Measurements from ENCODE around the gene RPL39L.
"Not testable (repeated sequence)": the region's sequence is repeated elsewhere in the genome, so short reads cannot be mapped to it uniquely, and the experiment has no call there.

The RPL39L gene

DNA sequence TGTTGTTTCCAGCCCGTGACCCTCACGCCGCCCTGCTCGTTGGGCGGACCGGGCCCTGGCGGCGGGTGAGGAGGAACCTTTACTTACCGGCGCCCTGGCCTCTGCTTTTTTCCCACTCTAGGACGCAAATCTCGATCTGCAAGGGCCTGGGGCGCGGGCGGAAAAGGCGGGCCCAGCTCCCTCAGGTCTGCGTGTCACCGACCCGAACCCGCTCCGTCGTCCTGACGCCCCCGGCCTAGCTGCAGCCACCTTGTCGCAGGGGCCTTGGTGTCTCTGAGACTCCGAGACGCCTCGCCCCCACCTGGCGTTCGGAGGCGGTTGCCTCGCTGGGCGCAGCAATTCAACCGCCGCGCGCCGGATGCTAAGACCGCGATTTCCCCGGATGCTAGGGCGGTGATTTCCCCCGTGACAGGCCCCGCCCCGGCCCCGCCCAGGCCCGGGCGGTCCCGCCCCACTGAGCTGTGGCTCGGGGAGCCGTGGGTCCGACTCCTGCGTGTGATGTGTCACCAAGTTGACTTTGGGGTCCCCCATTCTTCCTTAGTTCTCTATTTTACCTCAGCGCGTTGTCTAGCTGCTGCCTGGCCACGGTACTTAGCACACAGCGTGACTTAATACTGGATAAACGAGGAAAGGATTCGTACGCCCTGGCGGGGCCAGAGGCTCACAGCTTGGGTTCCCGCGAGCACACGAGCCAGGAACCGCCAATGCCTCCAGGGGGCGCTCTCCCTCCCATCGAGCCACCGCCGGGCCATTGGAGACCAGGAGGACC is at the start of gene RPL39L:
TSS of gene RPL39L (minus strand) at position 371 of the 769 bp plus-strand sequence. CDS start 18,196 bp downstream, outside the sequence.
- peak; percentile 95 for DNase-seq

DNA sequence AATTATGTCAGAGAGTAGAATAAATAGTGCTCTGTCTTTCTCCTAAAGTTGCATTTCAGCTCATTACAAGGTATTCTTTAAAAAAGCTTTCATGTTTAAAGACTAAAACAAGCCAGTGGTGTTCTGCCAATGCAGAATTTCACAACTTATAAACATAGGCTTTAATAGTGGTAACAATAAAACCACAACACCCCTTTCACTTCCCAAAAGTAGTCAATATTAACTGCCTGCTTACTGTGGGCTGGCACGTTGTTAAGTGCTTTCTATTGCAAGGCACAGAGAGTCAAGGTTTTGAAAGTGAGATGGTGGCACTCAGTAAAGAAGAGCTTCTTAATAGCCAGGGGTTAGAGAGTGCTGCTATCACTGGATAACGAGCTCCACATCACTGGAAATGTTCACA is 49.6 kb upstream of the RPL39L start:
- no peak for DNase-seq

DNA sequence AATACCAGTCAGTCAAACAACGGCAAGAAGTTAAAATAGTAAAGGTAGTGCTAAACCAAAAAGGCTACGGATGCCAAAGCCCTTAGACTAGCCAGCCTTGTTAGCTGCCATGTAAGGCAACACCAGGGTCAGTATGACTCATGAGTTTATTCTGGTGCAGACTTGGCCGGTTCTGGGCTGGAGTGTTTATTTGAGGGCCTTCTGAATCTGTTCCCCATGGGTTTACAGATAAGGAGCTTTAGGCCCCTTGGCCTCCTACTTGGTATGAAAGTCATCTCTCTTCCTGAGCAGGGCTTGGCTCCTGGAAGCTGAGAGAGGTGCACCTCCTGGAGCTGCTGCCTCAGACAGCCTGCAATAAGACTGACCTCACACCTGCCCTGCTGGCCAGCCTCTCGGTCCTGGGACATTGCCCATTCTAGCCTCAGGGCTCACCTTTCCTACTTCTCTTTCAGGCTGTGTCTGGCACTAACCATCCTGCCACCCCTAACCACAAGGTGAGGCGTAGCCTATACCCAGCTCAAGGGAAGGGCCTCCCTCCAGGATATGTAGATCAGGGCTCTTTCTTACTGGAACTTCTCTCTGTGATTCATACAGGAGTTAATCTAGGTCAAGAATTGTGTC is 47.6 kb upstream of the RPL39L start:
- no peak for DNase-seq

DNA sequence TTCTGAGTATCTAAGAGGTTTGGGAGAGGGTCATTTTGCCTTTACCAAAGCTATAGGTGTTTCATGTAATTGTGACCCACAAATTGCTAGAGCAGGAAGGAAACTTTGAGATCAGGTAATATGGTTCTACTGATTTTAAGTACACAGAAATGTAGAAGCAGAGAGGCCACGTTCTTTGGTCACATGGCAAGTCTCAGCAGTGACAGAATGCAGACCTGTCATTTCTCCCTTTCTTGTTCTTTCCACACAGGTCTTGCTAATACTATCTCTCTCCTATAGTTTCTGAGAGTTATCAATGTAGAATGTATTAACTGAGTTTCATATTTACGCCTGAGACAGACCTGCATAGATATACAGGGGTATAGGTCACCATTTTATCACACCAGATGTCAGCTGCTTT is 47.1 kb upstream of the RPL39L start:
- DNase-seq, result no peak

DNA sequence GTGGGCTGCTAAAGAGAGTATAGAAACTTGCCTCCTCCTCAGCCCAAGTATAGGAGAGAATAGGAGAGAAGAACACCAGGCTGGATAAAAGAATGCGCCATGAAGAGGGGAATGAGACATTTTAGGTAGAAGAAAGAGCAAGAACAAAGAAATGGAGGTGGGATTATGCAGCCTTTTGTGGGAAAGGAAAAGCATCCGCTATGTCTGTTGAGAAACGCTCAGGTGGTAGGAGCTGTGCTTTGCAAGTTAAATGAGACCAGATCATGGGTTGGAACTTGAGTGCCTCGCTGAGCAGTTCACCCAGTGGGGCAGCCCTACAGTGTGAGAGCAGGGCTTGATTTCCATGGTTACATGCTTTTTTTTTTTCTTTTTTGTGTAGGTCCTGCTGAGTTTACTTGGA is 46.5 kb upstream of the RPL39L start:
- no peak for DNase-seq

DNA sequence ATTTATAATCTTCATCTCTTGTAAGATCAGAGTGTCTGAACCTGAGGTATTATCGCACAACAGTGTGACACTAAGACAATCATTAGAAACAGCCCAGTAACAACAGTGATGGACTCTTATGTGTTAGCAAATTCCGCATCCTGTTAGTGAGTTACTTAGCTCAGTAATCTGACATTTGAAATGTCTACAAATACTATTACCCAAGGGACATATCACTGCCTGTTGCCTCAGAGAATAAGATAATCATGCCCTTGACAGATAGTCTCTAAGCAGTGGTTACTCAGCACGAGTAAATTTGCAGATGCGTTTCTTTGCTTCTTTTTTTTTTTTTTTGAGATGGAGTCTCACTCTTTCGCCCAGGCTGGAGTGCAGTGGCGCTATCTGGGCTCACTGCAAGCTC is 44.6 kb upstream of the RPL39L start:
- no peak for DNase-seq

DNA sequence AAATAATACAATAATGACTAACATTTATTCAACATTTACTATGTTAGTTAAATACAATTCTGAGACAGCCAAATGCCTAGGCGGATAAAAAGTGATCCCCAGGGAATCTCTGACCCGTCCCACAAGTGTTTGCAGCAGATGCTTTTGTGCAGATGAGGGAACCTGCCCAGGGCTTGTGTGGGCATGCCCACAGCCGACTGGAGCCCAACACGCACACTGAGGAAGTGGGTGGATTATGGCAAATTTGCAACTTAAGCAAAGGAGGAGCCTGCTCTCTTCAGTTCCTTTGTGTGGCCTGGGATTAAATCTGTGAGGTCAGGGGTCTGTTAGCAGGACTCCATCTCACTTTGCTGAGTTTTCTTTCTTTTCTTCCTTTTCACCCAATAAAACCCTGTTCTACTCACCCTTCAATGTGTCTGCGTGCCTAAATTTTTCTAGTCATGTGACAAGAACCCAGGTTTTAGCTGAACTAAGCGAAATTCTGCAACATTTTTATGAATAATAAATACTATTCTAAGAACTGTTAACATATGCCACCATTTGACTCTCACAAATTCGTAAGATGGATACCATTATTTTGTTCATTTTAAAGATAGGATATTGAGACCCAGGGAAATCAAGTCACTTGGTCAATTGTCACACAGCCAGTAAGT is 44.0 kb upstream of the RPL39L start:
- no peak for DNase-seq

DNA sequence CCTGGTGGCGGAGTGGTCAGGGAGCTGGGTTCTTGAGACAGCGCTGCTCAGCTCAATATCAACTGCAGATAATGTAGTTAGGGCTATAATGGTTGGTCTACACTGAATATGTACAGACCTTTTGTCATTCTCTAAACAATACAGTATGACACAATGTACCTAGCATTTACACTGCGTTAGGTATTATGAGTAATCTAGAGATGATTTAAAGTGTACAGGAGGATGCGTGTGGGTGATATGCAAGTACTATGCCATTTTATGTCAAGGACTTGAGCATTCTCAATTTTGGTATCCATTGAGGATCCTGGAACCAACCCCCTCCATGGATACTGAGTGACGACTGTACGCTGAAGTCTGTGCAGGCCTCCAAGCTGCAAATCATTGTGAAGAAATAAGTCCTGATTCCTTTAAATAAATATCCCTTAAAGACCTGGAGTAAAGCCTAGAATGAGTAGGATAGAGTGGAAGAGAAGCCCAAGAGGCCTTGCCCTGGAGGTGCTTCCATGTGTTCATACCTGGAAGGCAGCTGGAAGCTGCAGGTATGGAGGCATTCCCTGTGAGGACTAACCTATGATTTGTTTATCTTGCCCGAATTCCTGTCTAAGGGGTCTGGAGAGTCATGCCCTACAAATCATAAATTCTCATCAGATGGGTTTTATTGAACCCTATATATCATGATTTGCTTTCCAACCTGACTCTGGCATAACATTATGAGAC is 42.3 kb upstream of the RPL39L start:
- DNase-seq, result no peak

DNA sequence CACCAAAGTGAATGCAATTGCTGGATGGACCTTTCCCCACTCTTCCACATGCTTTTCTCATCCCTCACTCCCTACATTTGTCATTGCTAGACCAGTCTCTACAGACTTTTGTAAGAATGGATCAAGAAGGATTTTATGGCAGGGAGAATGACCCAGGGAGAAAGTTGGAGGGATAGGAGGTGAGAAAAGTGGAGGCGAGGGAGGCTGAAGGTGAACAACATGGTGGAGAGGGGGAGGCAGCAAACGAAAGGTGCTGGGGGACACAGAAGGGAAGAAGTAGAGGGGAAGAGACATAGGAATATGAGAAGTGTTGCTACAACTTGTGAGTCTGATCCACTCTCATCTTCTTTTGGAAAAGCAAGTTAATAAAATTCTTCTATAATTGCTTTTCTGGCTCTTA is 33.6 kb upstream of the RPL39L start:
- no peak for DNase-seq

DNA sequence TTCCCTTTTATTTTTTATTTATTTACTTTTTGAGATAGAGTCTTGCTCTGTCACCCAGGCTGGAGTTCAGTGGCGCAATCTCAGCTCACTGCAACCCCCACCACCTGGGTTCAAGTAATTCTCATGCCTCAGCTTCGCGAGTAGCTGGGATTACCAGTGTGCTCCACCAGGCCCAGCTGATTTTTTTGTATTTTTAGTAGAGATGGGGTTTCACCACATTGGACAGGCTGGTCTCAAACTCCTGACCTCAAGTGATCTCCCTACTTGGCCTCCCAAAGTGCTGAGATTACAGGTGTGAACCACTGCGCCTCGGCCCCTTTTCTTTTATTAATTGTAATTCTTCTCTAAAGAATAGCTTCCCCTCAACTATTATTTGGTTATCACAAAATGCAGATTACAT is 31.6 kb upstream of the RPL39L start:
- DNase-seq, result not testable (repeated sequence)

DNA sequence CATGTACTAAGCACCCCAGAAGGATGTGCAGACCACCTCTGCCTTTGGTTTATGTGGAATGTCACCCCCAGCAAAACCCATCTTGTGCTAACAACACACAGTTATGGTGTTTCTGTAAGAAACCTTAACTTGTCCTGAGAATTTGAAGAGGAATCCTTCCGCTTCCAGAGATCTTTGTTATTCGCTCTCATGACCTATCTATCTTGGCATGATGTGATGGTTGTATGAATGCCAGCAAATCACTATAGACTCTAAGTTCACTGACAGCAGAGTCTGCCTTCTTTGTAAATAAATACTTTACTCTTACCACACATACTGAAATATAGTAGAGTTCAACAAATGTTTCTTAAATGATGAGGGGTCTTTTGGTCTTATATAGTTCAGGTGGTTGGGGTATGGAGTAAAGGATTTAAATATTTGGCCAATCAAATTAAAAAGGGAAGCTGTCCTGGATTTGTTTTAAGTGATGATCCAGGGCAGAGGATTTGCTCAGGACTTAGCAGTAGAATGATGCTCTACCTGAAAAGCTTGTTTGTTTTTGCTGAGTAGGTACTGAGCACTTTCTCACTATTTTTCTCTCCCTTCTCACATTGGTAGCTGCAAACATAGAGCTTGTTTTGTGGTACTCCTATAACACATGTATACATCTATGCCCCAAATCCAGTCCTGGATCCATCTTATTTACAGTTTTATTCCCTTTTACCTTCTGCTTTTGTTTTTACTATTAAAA is 30.1 kb upstream of the RPL39L start:
- DNase-seq, result no peak

DNA sequence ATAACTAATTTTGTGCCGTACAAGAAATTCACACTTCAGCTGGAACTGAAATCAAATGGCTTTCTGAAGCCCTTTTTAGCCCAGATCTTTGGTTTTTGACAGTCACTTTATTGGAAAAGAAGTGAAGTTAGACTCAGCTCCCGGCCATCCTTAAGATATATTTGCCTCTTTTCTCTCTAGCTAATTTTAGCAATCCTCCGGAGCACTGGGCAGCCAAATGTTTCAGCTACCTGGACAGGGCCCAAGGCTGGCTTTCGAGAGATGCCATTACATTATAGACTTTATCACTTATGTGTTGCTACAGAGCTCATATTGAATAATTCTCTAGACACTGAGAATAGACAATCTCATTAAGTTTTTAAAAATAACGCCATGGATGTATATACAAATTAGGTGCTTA is 28.5 kb upstream of the RPL39L start:
- DNase-seq, result no peak

DNA sequence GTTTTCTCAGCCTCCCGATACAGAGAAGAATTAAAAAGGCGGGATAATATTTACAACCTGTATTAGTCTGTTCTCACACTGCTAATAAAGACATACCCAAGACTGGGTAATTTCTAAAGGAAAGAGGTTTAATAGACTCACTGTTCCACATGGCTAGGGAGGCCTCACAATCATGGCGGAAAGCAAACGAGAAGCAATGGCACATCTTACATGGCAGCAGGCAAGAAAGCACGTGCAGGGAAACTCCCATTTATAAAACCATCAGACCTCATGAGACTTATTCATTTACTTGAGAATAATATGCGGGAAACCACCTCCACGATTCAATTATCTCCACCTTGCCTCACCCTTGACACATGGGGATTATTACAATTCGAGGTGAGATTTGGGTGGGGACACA is 27.5 kb upstream of the RPL39L start:
- DNase-seq, result no peak

DNA sequence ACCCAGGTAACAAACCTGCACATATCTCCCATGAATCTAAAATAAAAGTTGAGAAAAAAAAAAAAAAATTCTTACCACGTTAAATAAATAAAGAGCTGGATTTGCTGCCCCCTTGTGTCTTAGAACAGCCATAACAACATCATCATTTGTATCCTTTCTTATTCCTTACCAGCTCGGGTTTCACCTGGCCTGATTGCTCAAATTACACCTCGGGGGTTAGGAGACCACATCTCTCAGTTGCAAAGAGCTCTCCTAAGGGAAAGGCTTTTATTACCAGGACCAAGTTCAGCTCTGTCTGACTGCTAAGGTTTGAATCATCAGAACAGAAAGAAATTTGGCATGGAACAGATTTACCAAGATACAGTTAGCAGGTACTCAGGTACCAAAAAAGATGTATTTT is 25.8 kb upstream of the RPL39L start:
- peak; percentile 84 for DNase-seq

DNA sequence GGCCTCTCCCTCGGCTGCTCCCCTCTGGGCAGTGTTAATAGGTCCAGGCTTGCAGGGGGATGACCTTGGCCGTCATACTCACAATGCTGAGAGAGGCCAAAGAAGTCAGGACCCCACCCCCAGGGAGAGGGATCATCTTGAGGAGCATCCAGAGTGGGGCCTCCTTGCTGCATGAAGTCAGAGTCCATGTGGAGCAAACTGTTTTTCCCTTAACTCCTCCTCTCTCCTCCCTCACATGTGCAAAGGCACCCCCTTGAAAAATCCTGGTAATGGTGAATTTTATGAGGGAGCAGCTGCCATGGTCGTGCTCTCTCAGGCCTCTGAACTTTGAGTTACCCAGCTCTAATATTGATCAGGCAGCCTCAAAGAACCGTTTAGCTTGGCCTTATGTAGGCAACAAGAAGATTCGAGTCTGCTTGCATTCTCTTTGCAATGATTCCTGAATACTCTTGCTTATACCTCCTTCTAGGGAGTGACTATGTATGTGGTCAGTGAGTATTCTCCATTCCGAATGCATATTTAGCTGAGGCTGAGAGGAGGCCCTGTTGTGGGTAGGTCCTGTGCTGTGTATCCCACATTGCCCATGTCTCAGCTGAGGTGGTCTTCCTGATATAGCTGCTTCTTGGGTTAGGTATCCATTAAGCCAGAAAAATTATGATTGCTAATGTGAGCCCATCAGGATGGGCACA is 23.1 kb upstream of the RPL39L start:
- DNase-seq, result no peak

DNA sequence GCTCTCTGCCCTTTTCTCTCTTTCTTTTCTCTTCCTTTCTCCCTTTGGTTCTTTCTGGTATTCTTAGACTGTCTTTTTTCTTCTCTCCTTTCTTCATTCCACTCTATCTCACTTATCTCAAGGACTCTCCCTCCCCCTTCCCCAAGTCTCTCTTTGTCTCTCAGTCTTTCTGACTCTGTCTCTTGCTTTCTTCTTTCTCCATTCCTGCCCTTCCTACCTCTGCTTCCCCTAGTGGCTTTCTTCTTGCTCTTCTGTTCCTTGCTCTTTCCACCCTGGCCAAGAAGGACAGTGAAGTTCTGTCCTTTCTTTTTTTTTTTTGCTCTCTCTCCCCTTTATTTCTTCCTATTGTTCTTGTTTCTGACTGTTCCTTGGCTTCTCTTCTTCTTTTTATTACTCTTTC is 22.3 kb upstream of the RPL39L start:
- DNase-seq, result no peak

DNA sequence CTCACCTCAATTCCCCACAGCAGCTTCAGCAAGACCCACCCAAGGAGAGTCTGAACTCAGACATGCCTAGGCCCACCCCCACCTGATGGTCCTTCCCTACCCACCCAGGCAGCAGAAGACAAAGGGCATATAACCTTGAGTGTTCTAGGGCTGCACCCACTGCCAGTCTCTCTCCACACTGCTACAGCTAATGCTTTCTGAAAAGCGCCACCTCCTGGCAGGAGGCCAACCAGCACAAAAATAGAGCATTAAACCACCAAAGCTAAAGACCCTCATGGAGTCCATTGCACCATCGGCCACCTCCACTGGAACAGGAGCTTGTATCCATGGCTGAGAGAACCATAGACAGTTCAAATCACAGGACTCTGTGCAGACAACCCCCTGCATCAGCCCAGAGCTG is 11.3 kb upstream of the RPL39L start:
- DNase-seq, result no peak

DNA sequence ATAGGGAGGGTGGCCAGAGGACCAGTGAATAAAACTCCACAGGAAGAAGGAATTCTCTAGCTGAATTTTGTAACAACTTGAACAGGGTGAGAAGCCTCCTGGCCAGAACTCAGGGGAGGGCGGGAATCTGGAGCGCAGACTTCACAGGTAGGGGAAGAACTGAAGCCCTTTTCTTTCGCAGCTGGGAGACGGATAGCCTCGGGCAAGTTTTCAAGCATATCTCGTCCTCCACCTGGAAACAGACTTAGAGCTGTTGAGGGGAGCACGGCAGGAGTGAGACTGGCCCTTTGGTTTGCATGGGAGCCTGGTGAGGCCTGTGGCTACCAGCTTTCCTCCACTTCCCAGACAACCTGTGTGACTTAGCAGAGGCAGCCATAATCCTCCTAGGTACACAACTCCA is 10.9 kb upstream of the RPL39L start:
- no peak for DNase-seq

DNA sequence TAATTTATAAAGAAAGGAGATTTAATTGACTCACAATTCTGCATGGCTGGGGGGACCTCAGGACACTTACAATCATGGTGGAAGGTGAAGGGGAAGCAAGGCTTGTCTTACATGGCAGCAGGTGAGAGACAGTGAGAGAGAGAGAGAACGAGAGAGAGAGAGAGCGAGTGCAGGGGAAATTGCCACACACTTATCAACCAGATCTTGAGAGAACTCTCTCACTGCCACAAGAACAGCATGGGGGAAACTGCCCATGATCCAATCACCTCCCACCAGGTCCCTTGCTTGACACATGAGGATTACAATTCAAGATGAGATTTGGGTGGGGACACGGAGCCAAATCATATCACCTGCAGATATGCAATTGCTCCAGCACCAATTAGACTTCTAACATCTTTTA is 7.1 kb upstream of the RPL39L start:
- no peak for DNase-seq

DNA sequence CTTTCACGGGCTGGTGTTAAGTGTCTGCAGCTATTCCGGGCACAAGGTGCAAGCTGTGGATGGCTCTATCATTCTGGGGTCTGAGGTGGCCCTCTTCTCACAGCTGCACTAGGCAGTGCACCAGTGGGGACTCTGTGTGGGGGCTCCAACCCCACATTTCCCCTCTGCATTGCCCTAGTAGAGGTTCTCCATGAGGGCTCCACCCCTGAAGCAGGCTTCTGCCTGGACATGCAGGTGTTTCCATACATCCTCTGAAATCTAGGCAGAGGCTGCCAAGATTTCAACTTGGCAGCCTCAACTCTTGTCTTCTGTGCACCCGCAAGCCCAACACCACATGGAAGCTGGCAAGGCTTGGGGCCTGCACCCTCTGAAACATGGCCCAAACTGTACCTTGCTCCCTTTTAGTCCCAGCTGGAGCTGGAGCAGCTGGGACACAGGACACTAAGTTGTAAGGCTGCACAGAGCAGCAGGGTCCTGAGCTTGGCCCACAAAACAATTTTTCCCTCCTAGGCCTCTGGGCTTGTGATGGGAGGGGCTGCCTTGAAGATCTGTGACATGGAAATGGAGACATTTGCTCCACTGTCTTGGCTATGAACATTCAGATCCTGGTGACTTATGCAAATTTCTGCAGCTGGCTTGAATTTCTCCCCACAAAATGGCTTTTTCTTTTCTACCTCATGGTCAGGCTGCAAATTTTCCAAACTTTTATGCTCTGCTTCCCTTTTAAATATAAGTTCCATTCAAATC is 6.0 kb upstream of the RPL39L start:
- no peak for DNase-seq

DNA sequence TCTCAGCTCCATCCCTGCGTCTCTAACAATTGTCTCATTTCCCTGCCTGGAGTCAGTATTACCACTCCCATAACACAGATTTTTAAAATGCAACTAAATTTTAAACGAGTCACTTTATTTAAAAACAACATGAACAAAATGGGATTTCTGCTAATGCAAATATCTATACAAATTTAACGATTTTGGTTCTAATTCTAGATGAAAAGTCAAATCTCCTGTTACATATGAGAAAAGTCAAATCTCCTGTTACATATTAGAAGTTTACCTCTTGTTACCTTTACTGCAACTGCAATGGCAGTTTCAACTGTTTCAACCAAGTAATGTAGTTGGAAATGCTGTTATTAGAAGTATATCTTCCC is 578 bp upstream of the RPL39L start:
- no peak for DNase-seq

DNA sequence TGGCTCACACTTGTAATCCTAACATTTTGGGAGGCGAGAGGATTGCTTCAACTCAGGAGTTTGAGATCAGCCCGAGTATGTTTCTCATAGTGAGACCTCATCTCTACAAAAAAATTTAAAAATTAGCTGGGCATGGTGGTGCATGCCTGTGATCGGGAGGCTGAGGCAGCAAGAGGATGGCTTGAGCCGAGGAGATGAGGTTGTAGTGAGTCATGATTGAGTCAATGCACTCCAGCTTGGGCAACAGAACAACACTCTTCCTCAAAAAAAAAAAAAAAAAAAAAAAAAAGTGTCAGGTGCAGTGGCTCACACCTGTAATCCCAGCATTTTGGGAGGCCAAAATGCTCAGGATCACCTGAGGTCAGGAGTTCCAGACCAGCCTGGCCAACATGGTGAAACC is 2.4 kb downstream of the RPL39L start:
- DNase-seq, result no peak
